Cardiac septum (tissue), 1 donor: Measurements from ENCODE around the gene ZNF319. TPM values are rescaled to one million over a fixed set of nuclear protein-coding genes. Genes with fewer than 3 reads are reported as not detected.

Experiments used
- DNase-seq: peaks from one replicate; pipeline ENCODE4 v3.0.0-alpha.2; 2020; ENCODE audit warnings: low spot score
- intact Hi-C: fragments of 100-400 bp; cut with DNase I; formaldehyde crosslinking; loops from one replicate; pipeline ENCODE4 v1.14.0; 2022
- long read RNA-seq: library from polyadenylated mRNA; unstranded; transcript quantifications from one replicate; pipeline ENCODE4 v2.0.0, GENCODE V29; 2021
- total RNA-seq: library from RNA; stranded (reverse); fragmentation: NEBNext Ultra II Directional; extraction: Animal tissue kit (Norgen Biotek cat#: 25700); gene quantifications from one replicate; pipeline ENCODE4 v1.2.1, GENCODE V29; 2021
- donor health status: DM: no; HTN: no; CAD: no.

Gene ZNF319
- 7.2 TPM for total RNA-seq
- long read RNA-seq, full-length matches to known transcripts = 2 of 9 reads
- long read RNA-seq, partial matches to known transcripts = 0 of 9 reads
- long read RNA-seq, other reads (novel, unspliced or antisense) = 7 of 9 reads

DNA sequence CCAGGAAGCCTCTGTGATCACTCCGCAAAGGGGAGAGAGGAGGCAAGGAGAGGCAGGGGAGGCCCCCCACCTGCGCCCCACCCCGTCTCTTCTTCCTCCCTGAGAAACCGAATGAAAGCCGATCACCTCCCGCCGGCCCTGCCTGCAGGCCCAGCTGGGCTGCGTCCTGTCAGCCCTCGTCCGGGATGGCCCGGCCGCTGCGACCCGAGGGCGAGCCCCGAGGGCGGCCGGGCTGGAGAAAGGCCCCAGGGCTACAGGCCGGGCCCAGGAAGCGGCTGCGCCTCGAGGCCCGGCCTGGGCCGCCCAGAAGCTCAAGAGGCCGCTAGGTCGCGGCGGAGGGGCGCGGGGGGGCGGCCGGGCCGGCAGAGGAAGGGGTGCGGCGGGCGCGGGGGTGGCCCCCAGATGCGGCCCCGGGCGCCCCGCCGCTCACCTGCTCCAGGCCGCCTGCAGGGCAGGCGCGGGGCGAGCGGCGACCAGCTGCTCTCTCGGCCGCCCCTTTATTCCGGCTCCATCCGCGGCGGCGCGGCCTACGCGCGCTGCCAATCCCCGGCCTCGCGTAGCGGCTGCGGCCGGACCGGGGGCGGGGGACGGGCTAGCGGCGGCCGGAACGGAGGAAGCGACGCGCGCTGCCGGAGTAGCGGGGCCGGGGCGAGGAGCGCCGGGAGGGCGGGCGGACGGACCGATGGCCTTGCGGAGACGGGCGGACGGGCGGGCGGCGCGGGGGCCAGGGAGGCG lies at the start of gene ZNF319:
ZNF319 (minus strand) TSS at position 702 of the 735 bp plus-strand sequence. CDS start 2,407 bp downstream, outside the sequence.
- DNase-seq = no peak
- intact Hi-C loops = loop anchor here (5.0 kb wide), 2 partner anchors 243 to 408 kb away; no protein-coding TSS in a partner anchor

DNA sequence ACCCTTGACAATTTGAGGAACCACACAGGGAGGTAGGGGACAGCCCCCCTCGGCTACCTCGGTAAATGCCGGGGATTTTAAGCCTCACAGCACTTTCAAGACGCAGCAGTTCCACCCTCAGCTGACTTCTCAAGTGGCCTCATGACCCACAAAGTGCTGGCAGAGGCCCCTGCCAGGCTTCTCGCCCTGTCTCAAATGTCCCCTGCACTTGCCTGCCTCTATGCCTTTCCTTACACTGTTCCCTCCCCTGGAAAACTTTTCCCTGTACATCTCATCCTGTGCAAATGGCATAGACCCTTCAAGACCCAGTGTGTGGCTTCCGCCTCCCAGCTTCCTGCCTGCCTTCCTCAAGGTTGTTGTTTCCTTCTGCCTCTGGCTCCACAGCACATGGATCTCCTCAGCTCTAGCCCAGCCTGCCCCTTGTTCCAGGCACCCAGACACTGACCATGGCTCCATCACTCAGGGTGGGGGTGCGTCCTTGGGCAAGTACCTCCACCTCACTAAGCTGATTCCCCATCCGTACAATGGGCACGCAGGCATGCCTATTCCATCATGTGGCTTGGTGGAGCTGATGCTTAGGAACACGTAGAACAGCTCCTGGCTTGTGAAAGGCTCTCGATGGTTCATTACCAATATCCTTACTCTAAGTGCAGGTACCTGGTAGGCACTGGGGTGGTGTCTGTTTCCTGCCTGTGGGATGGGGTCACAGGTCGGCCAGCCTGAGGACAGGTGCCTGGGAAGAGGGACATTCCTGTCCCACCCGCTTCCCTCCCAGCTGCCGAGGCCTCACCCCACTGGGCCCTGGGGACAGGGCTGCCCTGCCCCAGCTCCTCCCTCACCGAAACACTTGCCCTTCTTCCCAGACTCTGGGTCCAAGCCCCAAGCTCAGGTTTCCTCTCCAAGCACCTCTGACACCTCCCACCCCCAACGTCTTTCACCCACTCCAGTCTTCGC lies 49.0 kb upstream of the ZNF319 start:
- intact Hi-C loops = no loop called here
- DNase-seq = no peak

DNA sequence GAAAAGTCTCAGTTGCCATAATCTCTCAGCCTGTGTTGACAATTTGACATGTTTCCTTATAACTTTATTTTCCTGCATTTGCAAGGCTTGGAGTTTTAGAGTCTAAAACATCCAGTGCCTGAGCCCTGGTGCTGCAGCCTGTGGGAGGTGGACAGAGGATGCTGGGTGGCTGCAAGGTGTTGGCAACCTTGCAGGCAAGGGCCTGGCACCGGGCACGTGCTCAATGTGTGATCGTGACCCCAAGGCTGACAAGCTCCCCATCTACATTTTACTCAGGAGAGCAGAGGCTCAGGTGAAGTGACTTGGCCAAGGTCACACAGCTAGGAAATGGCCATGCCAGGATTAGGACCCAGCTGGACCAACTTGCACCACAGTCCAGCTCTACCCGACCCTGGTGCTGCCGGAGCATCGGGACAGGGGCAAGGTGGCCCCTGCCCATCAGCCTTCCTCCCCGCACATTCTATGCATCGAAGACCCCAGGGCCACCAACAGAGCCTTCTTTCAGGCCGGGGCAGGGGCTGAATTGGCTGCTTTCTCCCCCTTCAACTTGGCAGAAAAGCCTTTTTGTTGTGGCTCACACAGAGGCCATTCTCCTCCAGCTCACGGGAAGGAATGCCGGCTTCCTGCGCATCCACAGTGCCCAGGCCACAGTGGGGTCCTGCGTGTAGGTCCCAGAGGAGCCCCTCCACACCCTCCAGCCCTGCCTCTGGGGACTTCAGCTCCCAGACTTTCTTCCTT lies 48.2 kb upstream of the ZNF319 start:
- intact Hi-C loops = no loop called here
- no peak for DNase-seq

DNA sequence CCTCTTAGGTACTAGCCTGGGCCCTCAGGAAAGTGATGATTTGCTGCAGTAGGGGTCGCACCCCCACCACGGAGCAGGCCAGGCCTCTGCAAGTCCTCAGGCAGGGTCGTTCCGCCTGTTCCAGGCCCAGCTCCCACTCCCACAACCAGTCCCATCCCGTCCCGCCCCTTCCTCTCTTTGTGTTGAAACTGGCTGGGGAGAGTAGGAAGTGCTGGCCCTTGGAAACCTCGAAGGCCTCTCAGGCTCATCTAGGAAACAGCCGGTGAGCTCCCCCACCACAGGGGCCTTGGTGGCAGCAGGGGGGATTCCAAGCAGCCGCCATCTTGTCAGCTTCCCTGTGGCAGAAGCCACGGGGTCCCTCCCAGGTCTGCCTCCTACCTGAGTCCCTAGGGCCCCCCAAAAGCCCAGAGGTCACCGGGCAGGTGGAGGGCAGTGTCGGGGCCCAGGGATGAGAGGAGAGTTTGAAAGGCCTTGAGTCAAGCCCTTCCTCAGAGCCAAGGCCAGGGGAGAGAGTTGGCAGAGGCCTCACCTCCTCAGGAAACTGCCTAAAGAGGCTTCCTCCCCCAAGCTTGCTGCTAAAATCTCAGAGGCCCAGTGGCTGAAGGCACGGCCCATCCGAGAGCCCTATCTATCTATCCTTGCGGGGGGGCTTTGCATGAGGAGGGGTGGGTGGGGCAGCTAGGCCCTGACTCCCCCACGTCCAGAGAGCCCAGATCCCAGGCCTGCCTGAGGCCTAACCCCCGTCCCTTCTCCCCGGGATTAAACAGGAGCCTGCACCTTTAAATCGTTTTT lies 47.3 kb upstream of the ZNF319 start:
- intact Hi-C loops = no loop called here
- DNase-seq = no peak

DNA sequence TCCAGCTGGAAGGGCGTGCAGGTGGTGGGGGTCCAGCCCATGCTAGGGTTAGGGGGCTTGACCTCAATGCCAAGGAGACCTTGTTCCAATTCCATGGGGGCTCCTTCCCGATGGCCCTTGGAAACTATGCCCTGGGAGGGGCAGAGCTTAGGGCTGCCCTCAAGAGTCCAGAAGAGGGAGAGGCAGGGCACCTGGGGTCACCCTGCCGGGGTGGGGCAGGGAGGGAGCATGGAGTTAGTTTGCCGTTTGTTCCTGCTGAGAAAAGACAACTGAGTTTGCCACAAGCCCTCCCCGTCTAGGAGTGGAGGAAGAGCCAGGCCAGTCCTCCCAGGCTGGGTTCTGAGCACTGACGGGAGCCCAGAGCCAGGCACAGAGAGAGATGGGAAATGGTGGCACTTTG lies 46.5 kb upstream of the ZNF319 start:
- no peak for DNase-seq
- intact Hi-C loops = no loop called here

DNA sequence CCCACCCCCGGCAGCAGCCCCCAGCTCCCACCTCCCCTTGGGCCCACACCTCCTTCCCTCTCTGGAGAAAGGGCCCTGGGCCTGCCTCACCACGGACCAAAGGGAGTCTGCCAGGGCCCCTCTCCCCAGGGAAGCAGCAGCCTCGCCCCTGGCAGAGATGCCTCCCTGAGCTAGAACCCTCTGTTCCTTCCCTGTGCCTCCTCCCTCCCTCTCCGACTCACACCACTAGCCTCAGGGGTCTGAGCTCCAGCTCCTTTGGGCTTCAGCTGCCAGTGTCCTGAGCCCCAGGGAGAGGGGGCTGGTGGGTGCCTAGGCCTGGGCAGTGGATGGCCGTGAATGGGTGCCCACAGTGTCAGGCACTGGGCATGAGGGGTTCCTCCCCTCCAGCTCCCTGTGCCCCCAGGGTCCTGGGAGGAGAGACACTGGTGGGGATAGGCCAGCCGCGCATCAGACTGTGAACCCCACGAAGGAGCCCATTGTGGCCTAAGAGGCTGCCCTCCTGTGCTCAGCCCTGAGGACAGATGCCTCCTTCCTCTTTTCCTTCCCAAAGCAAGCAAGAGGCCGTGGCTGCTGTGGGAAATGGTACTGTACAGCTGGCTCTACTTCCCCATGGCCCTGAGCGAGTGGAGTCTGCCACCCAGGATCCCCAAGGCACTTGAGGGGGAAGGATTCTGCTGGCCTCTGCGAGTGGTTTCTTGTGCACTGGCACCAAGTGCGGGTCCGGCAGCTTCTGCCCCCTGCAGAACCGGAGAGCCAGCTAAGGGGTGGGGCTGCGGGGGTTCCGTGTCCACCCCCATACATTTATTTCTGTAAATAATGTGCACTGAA lies 45.8 kb upstream of the ZNF319 start:
- intact Hi-C loops = no loop called here
- no peak for DNase-seq

DNA sequence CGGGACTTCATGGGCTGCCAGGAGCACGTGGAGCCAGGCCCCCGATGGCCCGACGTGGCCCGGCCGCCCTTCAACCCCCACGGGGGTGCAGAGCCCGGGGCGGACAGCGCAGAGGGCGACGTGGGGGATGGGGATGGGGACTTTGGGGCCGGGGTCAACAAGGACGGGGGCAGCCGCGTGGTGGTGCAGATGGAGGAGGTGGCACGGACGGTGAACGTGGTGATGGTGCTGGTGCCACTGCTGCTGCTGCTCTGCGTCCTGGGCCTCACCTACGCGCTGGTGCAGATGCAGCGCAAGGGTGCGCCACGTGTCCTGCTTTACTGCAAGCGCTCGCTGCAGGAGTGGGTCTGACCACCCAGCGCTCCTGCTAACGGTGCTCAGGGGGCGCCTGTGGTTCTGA lies 44.6 kb upstream of the ZNF319 start:
- DNase-seq = no peak
- intact Hi-C loops = no loop called here

DNA sequence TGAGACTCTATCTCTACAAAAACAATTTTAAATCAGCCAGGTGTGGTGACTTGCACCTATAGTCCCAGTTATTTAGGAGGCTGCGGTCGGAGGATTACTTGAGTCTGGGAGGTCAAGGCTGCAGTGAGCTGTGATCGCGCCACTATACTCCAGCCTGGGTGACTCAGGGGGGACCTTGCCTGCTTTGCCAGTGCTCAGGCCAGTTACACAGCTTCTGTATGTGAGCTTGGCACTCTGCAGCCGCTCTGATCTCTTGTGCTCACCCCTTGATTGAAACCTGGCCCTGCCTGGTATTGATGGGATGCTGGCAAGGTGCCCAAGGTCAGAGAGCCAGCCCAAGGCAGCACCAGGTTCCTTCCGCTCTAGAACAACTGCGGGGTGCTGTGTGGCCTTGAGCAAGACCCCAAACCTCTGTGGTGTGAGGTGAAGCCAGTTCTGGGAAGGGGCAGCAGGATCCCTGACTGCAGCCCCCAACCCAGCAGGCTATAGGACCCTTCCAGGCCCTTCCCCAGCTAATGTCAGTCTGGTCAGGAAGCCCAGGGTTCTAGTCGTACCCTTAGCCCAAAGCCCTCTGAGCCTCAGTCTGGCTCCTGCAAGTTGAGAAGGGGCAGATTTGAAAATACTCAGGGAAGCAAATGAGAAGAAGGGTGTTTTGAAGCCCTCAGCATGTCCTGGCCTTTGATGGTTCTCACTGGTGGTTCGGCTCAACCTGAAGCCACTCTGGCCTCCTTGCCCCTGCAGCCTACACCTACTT lies 44.0 kb upstream of the ZNF319 start:
- no peak for DNase-seq
- intact Hi-C loops = no loop called here

DNA sequence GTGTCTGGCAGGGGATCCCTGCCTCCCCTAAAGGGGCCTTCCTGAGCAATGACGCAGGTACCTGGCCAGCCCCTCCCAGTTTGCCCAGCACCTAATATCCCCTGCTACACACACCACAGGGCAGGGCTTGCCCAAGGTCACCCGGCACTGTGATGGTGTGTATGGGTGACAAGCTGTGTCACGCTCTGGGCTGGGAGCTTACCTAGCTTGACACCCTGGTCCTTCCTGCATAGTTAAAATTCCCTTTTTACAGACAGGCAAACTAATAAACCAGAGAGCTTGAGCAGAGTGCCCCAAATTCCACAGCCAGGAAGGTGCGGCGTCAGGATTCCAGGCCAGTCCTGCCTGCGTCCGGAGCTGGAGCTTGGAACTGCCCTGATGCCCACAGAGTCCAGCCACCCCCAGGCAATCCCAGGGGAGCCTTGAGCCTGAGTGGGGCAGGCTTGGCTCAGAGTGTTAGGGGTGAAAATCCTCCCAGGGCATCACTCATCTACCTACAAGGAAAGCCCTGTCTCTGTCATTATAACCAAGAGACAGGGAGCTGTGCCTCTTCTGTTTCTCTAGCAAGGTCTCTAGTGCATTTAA lies 43.2 kb upstream of the ZNF319 start:
- intact Hi-C loops = no loop called here
- no peak for DNase-seq

DNA sequence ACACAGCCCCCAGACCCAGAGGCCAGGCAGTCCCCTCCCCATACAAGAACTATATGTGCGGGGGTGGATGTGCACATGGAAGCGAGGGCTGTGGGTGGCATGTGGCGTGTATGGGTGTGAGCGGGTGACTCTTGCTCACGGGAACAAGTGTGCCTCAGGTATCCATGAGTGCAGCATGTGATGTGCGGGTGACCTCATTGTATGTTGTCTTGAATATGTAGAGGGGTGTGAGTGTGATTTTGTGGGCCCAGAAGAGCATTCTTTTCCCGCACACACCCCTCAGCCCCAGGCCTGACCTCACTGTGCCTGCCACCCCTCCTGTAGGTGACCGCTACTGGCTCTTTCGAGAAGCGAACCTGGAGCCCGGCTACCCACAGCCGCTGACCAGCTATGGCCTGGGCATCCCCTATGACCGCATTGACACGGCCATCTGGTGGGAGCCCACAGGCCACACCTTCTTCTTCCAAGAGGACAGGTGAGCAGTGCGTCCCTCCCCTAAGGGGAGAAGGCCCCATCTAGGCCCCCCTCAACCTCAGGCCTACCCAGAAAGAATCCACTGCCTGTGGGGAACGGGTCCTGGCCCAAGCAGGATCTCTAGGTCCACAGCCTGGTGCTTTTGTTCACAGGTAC lies 42.5 kb upstream of the ZNF319 start:
- DNase-seq = no peak
- intact Hi-C loops = no loop called here

DNA sequence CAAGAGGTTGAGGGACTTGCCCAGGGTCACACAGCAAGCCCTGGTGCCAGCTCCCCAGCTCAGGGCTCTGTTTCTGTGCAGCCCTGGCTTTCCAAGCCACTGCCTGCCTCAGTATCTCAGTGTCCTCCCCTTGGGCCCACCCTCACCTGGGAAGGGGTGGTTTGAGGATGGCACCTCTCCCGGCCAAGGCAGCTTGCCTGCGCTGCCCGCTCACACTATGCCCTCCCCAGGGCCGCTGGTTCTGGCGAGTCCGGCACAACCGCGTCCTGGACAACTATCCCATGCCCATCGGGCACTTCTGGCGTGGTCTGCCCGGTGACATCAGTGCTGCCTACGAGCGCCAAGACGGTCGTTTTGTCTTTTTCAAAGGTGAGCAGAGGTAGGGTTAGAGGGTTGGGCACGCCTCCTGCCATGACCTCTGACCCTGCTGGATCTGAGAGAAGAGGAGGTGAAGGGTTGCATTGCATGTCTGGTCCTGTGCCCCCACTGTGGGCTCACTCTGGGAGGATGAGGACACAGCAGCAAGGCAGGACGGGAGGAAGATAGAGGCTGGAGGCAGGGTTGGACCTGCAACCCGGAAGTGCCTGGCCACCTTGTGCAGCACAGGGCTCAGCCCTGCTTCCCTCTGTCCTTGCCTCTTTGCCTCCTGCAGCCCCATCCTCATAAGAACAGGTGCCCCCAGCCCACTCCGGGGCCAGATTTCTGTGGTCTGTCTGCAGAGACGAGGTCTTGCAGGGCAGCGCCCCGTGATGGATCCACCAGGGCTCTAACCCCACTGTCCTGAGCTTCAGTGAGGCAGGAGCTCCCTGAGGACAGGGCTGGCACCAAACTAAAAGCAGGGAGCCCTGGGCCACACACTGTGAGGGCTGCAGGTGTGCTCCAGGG lies 41.8 kb upstream of the ZNF319 start:
- no peak for DNase-seq
- intact Hi-C loops = no loop called here

DNA sequence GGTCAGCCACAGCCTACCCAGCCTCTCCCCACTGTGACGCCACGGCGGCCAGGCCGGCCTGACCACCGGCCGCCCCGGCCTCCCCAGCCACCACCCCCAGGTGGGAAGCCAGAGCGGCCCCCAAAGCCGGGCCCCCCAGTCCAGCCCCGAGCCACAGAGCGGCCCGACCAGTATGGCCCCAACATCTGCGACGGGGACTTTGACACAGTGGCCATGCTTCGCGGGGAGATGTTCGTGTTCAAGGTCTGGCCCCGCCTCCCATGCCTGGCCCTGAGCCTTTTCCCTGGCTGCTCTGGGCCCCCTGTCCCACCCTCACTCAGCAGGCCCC lies 41.1 kb upstream of the ZNF319 start:
- DNase-seq = no peak
- intact Hi-C loops = no loop called here

DNA sequence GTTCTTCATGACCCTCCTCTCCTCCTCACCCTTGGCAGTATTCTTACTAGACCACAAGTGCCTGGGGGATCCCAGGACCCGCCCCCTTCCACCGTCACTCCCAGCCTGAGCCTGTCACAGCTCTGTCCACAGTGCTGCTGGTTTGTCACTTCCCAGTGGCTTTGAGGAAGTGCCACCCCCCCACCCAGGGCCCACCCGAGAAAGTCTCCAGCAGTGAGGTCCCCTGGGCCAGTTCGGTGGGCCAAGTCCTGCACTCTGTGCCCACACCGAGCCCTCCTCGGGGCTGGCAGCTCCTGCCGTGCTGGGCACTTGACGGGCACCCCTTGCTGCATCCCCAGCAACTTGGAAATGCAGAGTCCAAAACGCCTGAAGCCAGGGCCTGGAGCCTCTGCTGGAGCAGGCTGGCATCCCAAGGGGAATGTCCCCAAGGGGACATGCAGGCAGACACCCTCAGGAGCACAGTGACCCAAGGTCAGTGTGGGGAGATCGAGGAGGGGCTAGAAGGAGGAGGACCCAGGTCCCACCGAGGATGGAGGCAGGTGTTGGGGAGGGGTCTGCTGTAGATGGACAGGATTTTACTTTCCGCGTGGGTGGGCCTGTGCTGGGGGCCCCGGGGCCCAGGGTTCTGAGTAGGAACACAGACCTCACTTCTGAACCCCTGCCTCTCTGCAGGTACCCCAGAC lies 40.6 kb upstream of the ZNF319 start:
- no peak for DNase-seq
- intact Hi-C loops = no loop called here

DNA sequence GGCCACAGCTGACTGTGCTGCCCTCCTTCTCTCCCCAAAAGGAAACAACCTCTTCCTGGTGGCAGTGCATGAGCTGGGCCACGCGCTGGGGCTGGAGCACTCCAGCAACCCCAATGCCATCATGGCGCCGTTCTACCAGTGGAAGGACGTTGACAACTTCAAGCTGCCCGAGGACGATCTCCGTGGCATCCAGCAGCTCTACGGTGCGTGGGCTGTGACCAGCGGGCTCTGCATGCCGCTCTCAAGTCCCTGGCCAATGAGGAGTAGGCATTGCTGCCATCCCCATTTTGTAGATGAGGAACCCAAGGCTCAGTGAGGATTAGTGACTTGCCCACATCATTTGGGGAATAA lies 40.0 kb upstream of the ZNF319 start:
- no peak for DNase-seq
- intact Hi-C loops = no loop called here

DNA sequence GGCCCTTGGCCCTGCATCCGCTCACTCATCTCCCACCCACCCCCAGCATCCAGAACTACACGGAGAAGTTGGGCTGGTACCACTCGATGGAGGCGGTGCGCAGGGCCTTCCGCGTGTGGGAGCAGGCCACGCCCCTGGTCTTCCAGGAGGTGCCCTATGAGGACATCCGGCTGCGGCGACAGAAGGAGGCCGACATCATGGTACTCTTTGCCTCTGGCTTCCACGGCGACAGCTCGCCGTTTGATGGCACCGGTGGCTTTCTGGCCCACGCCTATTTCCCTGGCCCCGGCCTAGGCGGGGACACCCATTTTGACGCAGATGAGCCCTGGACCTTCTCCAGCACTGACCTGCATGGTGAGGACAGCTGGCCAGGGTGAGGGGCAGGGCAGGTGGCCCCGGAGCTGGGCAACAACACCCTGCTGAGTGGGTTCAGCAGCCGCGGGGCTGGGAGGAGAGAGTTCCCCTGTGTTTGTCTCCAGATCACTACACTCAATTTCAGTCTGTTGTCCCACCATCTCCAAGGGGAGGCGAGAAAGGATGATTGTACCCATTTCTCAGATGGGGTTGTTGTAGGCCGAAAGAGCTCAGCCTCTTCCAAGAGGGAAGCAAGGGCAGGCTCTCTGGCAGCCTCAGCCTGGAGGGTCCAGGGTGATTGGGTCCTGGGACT lies 39.5 kb upstream of the ZNF319 start:
- no peak for DNase-seq
- intact Hi-C loops = no loop called here
